Tibial nerve (tissue), 4 donors: ENCODE measurements around the gene RASSF7.

Experiments used
- EP300 ChIP-seq, 2 donors: sonication (generic); formaldehyde crosslinking; IDR thresholded peaks; one replicate each; pipeline ENCODE4 v1.6.1; 2017; ENCODE audit warnings: antibody characterized with exemption in 2 of 2, mild to moderate bottlenecking in 1 of 2
- TF ChIP-seq, protein P1 (sequence below), 5 experiments: fragments of 200-600 bp in 3 of 5; fragments of 450-650 bp in 2 of 5; sonication (generic) in 3 of 5; IDR thresholded peaks; one replicate each; pipeline ENCODE4 v1.5.1; 2016 to 2019; ENCODE audit warnings: antibody characterized with exemption in 5 of 5, mild to moderate bottlenecking in 3 of 5, moderate library complexity in 2 of 5

GRCh38 chr11:579830-580601, 19.2 kb downstream of the RASSF7 start:
- no peak for TF ChIP-seq EP300 (IDR thresholded peaks at IDR 0.05)
- TF ChIP-seq, protein P1, sequence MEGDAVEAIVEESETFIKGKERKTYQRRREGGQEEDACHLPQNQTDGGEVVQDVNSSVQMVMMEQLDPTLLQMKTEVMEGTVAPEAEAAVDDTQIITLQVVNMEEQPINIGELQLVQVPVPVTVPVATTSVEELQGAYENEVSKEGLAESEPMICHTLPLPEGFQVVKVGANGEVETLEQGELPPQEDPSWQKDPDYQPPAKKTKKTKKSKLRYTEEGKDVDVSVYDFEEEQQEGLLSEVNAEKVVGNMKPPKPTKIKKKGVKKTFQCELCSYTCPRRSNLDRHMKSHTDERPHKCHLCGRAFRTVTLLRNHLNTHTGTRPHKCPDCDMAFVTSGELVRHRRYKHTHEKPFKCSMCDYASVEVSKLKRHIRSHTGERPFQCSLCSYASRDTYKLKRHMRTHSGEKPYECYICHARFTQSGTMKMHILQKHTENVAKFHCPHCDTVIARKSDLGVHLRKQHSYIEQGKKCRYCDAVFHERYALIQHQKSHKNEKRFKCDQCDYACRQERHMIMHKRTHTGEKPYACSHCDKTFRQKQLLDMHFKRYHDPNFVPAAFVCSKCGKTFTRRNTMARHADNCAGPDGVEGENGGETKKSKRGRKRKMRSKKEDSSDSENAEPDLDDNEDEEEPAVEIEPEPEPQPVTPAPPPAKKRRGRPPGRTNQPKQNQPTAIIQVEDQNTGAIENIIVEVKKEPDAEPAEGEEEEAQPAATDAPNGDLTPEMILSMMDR (IDR thresholded peaks at IDR 0.05) = no peak
